ENCODE results near the gene FHAD1.
"Not testable (repeated sequence)": the region's sequence is repeated elsewhere in the genome, so short reads cannot be mapped to it uniquely, and the experiment has no call there.

FHAD1 gene

DNA sequence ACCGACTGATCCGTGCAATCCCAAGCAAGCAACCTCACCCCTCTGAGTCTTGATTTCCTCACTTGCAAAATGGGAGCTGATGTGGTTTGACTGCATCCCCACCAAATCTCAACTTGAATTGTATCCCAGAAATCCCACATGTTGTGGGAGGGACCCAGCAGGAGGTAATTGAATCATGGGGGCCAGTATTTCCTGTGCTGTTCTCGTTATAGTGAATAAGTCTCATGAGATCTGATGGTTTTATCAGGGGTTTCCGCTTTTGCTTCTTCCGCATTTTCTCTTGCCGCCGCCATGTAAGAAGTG is 58.4 kb downstream of the FHAD1 start:
- no peak for DNase-seq (ENCODE audit: low read depth in 2 of 2)

DNA sequence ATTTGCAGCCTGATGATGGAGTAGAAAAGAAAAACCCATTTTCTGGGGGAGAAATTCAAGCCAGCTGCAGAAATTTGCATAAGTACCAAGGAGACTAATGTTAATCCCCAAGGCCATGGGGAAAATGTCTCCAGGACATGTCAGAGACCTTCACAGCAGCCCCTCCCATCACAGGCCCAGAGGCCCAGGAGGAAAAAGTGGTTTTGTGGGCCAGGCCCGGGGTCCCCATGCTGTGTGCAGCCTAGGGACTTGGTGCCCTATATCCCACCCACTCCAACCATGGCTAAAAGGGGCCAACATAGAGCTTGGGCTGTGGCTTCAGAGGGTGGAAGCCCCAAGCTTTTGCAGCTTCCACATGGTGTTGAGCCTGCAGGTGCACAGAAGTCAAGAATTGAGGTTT is 59.3 kb downstream of the FHAD1 start:
- DNase-seq (ENCODE audit: low read depth in 2 of 2), result not testable (repeated sequence)

DNA sequence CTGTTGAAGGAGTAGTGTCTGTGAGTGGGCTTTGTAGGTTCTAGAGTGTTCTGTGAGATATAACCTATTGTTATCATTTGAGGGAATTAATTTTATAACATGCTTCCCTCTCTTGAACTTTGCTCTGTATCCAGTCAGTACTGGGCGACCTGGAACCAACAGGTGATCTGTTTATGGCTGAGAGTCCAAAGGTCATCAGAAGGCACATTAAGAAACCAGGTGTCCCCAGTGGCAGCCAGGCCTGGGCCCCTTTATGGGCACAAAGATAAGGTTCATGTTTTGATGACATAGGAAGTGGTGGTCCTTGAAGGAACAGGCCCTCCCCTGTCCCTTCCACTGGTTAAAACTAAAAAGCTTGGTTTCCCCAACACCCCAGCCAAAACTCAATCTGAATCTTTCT is 61.1 kb downstream of the FHAD1 start:
- DNase-seq (ENCODE audit: low read depth in 2 of 2), result no peak

DNA sequence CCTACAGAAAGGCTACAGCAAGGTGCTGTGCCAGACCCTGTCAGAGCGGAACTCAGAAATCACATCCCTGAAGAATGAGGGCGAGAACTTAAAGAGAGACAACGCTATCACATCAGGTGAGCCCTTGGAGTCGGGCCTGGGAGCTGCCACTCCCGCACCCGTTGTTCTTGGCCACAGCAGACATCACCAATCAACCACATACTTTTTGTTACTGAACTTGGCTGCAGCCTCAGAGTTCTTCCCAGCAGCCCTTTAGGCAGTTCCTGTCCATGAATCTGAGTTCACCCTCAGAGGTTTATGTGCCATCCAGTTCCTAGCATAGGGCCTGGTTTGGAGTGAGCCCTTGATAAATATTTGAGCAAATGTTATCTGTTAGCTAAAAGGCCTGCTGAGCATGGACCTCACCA is 61.6 kb downstream of the FHAD1 start:
- DNase-seq (ENCODE audit: low read depth in 2 of 2), result no peak

DNA sequence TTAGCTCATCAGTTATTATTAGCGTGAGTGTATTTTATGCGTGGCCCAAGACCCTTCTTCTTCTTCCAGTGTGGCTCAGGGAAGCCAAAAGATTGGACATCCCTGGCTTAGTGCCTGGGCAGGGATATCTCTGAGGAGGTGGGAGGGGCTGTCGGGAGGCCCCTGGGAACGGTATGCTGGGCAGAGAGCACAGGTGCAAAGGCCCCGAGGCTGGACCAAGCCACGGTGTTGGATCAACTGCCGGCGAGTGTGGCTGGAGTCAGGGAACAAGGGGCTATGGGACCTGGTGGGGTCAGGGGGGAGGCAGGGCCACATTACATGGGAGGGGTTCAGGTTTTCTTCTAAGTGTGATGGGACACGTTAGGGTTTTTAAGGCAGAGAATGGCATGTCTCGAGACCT is 62.7 kb downstream of the FHAD1 start:
- DNase-seq (ENCODE audit: low read depth in 2 of 2), result no peak

DNA sequence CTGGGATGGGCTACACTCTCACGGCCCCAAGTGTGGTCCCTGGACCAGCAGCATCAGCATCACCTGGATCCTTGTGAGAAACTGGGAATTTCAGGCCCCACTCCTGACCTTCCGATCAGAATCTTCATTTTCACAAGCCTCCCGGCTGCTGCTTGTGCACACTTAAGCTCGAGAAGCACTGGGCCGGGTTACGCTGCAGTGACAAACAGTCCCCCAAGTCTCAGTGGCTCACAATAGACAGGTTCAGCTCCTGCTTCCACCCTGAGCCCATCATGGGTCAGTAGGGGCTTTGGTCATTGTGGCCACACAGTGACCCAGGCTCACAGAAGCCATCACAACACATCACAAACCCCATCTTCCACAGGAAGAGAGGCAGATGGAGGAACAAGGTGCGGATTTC is 63.5 kb downstream of the FHAD1 start:
- DNase-seq (ENCODE audit: low read depth in 2 of 2), result no peak

DNA sequence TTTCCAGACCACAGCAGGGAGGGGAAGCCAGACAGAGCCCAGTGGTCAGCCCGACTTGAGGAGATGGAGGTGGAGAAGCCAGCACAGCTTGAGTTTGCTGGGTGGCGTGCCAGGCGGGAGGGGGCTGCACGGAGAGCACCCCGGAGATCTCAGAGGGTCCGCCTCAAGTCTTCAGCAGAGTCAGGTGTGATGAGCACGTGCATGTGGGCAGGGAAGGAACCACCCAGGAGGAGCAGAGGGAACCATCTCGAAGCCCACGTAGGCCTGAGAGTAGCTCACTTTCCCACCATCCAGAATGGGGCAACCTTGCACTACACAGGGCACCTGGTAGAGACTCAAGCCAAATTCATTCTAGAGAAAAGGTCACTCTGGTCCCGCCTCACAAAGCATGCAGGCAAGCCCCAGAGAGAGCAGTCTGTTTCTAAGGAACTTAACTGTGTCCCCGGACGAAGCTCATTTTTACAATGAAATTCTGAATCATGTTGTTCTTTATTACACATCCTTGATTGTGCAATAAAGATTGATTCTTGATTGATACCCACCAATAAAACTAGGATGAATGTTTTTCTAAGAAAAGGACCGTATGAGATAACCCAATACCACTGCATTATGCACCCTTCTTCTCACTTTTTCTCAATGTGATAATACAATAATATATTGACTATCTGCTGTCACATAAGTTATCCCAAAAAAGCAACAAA is 64.2 kb downstream of the FHAD1 start:
- DNase-seq (ENCODE audit: low read depth in 2 of 2), result no peak

DNA sequence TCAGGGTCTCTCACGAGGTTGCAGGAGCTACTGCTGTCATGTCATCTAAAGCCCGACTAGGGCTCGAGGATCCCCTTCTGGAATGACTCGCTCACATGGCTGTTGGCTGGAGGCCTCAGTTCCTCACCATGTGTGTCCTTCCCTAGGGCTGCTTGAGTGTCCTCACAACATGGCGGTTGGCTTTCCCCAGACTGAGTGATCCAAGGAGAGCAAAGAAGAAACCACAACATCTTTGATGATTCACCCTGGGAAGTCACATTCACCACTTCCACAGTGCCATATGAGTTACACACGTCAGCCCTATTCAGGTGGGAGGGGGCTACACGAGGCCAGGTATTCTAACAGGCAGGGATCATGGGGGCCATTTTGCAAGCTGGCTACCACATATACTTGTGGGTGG is 64.9 kb downstream of the FHAD1 start:
- no peak for DNase-seq (ENCODE audit: low read depth in 2 of 2)

DNA sequence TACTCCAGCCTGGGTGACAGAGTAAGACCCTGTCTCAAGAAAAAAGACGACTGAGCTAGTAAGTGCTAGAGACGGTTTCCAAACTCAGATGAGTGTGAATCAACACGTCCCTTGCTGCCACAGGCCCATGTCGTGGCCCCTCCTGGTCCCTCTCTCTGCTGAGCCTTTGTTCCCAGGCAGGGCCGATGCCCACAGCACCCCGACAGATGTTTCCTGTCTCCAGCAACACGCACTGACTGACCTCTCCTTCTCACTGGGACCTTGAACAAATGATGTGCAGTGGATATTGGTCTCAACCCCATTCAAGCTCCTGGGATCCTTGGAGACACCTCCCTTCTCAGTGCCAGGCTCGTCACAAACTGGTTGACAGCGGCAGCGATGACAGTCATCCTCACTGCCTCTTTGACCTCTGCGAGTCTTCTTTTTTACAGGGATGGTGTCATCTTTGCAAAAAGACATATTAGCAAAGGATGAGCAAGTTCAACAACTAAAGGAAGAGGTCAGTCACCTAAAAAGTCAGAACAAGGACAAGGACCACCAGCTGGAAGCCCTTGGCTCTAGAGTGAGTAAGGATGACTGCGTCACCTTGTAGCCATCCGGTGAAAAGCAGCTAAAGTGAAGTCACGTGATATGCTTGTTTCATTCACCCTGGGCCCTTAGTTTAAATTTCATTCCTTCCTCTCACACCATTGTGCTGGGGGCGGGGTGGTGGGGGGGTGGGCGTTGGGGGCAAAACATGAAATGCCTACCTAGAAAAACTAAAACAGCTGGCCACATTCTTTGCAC is 65.8 kb downstream of the FHAD1 start:
- DNase-seq (ENCODE audit: low read depth in 2 of 2), result no peak

DNA sequence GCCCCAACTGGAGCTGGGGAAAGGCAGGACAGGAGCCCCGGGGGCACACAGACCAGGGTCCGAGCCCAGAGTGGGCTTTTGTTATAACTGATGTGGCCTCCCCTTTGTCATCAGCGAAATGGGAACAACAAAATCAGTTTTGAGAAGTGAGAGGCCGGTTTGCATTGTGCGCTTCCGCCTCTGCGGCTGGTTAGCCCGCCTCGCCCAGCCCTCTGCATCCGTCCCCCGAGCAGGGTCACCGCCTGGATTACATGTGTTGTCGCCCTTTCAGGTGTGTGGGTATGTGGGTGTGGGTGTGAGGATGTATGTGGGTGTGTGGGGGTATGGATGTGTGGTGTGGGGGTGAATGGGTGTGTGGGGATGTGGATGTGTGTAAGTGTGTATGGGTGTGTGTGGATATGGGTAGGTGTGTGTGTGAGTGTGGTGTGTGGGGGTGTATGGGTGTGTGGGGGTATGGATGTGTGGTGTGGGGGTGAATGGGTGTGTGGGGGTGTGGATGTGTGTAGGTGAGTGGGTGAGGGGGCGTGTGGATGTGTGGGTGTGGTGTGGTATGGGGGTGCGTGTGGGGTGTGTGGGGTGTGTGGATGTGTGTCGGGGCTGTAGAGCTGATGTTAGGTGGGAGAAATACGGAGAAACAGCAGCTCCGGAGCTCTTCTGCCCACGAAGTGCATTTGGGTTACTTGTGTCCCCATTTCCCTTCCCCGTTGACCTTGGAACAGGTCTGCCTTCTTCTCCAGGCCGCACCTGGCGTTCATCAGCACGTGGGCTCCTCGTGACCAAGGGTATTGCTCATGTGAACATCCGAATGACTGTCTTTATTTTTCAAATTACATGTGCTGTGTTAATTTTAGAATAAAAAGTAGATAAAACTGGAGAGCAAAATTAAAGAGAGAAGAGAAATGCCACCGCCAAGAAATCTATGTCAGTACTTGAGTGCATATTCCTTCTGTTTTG is 67.6 kb downstream of the FHAD1 start:
- DNase-seq (ENCODE audit: low read depth in 2 of 2), result no peak

DNA sequence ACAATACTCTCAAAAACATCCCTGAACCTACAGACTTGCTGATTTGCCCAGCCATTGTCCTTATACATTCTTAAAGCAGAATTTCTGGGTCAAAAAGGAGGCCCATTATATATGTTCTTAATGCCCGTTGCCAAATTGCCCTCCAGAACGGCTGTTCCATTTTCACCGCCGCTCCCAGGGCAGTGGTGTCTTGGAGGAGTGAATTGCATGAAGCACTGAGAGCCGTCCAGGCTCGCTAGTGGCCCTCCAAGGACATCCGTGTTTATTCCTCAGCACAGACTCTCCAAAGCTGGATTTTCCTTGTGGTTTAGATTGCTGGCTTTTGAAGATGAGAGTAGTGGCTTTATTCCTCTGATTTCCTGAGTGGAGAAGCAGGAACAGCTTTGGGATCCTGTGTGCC is 68.8 kb downstream of the FHAD1 start:
- DNase-seq (ENCODE audit: low read depth in 2 of 2), result no peak

DNA sequence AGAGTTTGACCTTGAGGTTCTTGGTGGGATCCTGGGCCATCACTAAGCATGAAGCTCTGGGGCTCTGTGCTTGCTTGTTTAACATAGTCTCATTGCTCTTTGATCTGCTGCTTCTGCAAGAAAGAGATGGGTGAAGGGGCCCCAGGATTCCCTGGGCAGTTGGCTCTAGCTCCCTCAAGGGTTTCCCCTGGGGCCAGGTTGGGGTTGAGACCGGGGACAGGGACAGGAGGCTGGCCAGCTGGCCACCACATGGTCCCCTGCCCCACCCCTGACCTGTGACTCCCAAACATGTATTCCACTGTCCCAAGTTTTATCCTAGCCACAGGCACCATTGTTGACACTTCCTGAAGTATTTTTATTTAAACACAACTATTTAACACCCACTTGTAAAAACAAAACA is 69.5 kb downstream of the FHAD1 start:
- DNase-seq (ENCODE audit: low read depth in 2 of 2), result no peak

DNA sequence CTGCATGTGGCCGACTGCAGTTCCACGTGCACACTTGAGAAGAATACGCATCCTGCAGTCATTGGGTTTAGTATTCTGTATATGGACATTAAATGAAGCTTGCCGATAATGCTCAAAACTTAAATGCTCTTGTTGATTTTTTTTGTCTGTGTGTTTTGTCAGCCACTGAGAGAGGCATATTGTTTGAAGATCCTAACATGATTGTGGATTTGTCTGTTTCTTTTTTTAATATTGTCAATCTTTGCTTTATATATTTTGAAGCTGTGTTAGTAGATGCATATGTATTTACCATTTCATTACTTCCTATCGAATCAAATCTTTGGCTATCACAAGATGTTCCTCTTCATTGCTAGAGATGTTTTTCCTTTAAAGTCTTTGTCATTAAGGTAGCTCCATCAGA is 73.2 kb downstream of the FHAD1 start:
- no peak for DNase-seq (ENCODE audit: low read depth in 2 of 2)

DNA sequence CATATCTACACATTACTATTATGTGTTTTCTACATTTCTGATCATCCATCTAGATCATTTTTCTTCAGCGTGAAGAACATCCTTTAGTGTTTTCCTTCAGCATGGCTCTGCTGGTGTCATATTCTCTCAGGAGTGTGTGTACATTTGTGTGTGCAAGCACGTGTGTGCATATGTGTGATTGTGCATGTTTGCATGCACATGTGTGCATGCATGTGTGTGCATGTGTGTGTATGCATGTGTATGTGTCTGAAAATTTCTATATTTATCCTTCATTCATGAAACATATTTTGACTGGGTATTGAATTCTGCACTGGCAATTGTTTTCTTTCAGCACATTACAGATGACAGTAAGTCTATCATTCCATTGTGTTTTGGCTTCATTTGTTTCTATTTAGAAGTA is 74.6 kb downstream of the FHAD1 start:
- DNase-seq (ENCODE audit: low read depth in 2 of 2), result no peak

DNA sequence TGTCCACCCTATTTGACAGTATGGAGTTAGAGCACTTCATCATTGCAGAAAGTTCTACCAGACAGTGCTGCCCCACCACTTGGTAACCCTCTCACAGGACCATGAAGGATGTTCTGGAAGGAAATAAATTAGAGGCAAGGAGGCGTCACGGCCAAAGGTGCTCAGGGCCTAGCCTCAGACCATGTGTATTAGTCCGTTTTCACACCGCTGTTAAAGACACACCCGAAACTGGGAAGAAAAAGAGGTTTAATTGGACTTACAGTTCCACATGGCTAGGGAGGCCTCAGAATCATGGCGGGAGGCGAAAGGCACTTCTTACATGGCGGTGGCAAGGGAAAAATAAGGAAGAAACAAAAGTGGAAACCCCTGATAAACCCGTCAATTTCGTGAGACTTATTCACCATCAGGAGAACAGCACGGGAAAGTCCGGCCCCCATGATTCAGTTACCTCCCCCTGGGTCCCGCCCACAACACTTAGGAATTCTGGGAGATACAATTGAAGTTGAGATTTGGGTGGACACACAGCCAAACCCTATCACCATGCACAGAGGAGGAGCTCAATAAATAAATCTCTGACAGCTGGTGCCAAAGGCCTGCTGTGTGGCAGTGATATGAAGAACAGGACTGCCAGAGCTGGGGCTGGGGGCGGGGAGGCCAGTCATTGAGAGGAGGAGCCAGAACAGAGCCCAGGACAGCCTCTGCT is 75.8 kb downstream of the FHAD1 start:
- DNase-seq (ENCODE audit: low read depth in 2 of 2), result no peak

DNA sequence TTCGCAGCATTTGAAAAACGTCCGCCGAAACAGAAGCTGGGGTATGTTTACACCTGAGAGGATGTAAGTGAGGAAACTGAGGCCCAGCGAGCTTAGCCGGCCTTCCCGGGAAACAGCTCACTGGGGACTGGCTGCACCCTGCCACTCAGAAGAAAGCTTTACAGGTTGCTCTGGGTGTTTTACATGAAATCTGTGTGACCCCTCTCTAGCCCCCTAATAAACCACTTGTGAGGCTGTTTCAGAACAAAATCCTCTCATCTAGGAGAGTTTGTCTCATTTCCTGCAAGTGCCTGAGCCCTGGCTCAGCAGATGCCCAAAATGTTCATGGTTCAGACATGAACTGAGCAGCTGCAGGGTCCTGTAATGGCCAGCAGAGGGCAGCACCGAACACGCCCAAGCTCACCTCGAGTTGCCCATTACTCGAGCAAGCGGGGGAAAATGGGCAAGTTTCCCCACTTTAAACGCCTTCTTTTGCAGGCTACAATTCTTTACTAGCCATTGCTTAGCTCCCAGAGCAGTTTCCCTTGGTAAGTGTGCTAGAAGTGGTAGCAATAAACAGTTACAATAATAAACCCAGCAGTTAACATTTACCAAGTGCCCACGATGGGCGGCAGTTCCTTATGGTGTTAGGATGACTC is 76.4 kb downstream of the FHAD1 start:
- peak; percentile 45 to 52 for DNase-seq (ENCODE audit: low read depth in 2 of 2)

DNA sequence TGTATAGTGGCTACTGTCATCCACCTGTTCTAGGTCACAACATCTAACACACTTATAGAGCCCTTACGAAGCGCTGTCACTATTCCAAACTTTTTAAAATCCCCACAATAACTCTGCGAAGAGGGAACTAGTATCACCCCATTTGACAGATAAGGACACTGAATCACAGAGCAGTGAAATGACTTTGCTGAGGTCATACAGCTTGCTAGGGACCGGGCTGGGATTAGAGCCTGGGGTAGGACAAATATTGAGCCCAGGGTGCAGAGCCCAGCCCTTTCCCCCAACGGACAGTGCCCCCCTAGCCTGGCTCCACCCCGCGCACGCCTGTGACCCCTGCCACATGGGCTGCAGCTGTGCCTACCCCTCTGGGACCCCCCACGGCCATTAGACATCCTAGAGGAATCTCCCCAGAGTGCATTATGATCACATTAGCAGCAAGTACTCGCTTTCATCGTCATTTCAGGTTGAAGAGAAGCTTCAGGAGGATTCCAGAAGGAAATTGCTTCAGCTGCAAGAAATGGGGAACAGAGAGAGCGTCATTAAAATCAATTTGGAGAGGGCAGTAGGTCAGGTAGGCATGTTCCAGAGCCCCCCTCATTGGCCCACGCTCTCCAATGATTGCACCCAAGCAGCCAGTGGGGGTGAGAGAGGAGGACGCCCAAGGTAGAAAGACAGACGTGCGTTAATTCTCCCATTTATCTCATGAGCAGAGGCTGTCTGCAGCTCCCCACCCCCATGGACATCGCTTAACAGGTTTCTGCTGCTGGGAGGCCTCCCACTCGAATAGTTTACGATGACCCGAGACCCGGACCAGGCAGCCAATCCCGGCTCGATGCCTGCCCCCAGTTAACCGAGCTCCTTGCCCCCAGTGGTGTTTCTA is 77.2 kb downstream of the FHAD1 start:
- DNase-seq (ENCODE audit: low read depth in 2 of 2), result no peak

DNA sequence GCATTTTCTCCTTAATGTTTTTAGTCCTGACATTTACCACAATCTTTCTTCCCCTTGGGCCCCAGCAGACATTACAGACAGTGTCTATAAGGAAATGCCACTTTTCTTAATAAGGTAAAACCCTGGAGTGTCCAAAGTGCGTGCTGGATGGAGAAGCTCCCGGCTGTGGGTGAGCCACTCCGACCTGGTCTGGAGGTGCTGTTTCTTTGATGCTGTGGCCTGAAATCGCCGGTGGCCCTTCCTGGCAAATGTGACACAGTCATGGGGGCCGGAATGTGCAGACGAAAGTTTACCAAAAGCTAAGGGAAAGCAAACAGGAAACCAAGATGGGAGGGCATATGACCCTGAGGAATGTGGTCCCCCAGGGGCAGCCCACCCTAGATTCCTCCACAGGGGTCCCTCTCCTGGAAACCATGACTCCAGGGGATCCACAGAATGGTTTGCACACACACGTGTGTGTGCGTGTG is 77.9 kb downstream of the FHAD1 start:
- DNase-seq (ENCODE audit: low read depth in 2 of 2), result no peak

DNA sequence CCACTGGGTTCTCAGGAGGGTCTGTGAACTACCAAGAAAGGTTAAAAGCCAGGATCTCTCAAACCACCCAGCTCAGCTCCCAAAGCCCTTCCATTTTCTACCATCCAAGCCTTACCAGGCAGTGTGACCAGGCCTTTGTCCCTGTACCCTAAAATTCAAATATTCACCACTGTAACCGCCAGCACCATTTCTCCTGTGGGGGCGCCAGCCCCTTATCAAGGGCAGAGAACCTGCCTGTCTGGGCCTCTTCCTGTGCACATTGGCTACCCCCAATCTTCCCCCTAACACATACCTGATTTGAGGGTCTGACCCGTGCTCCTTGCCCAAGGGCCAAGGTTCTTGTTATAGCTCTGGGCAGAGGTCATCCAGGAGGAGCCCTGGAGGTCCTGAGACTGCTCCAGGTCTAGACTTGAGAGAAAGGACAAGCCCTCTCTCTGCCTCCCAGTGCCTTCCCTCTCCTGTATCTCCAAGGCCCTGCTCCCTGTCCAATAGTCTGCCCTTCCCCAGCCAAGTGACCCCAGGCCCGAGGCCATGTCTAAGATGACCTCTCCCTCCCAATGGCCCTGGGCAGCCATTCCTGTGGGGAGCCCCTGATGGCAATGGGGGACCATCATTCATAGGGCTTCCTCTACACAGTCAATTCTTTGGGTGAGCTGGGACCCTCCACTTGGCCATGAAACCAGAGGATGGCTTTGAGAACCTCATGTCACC is 78.5 kb downstream of the FHAD1 start:
- DNase-seq (ENCODE audit: low read depth in 2 of 2), result no peak
